ENCODE data around the gene PBX4. TPM values are rescaled to one million over a fixed set of nuclear protein-coding genes. Genes with fewer than 3 reads are reported as not detected.

Gene PBX4
- total and polyA plus RNA-seq, 10 of the 15 experiments (the other 5 are each of a cell fraction or from before 2014, with no cell fraction given) = 0.18 to 17.3 (median 4.2) TPM

GRCh38 chr19:19515642-19516519 is 102.6 kb downstream of the PBX4 start, which contains the start of gene NDUFA13 (continued):
- TF ChIP-seq CUX1 (IDR thresholded peaks at IDR 0.05; ENCODE audit: insufficient replicate concordance, low read depth, low read length) = no peak
- peak; percentile 30 for TF ChIP-seq SP1 (IDR thresholded peaks at IDR 0.05; ENCODE audit: low read depth, low read length)
- TF ChIP-seq POU2F2 (IDR thresholded peaks at IDR 0.05; ENCODE audit: borderline replicate concordance, low read depth, low read length) = peak; percentile 59; the same call in 1 of the 3 replicates
- no peak for TF ChIP-seq NFYB (IDR thresholded peaks at IDR 0.05; ENCODE audit: insufficient read depth, low read depth, low read length)
- peak; percentile 43 for TF ChIP-seq SMAD1 (IDR thresholded peaks at IDR 0.05; ENCODE audit: low read depth, partially characterized antibody)
- TF ChIP-seq SMARCA5 (IDR thresholded peaks at IDR 0.05) = no peak
- peak; percentile 90 for TF ChIP-seq HCFC1 (IDR thresholded peaks at IDR 0.05; ENCODE audit: low read length)
- no peak for TF ChIP-seq CEBPZ (IDR thresholded peaks at IDR 0.05; ENCODE audit: low read depth, low read length)
- peak; percentile 51; the same call in 1 of the 2 replicates for TF ChIP-seq ZBTB11 (CRISPR knock-in tag; IDR thresholded peaks at IDR 0.05)
- 0 out of 6 replicates have a peak, but pooled peaks of 1 of the 3 experiments have one; percentile 2 for TF ChIP-seq CTCF (IDR thresholded peaks at IDR 0.05 in 2 of 3, conservative IDR thresholded peaks at IDR 0.05 in 1 of 3; ENCODE audit: control insufficient read depth in 2 of 3, extremely low read depth in 1 of 3, insufficient read depth in 1 of 3, low read depth in 3 of 3, low read length in 3 of 3)
- TF ChIP-seq PML (IDR thresholded peaks at IDR 0.05; ENCODE audit: low read length) = 0 out of 2 replicates have a peak, but pooled peaks have one; percentile 66
- TF ChIP-seq EZH2 (IDR thresholded peaks at IDR 0.05; ENCODE audit: borderline replicate concordance, control insufficient read depth, low read depth, low read length) = no peak
- peak; percentile 82 for TF ChIP-seq SIX5 (IDR thresholded peaks at IDR 0.05; ENCODE audit: low read depth, low read length, severe bottlenecking)
